ENCODE measurements around the gene KRTAP10-10.
"Not testable (repeated sequence)": the region's sequence is repeated elsewhere in the genome, so short reads cannot be mapped to it uniquely, and the experiment has no call there.

Gene KRTAP10-10

GRCh38 chr21:44603109-44603875 lies 33.9 kb upstream of the KRTAP10-10 start:
- DNase-seq (ENCODE audit: low read depth) = no peak

DNA sequence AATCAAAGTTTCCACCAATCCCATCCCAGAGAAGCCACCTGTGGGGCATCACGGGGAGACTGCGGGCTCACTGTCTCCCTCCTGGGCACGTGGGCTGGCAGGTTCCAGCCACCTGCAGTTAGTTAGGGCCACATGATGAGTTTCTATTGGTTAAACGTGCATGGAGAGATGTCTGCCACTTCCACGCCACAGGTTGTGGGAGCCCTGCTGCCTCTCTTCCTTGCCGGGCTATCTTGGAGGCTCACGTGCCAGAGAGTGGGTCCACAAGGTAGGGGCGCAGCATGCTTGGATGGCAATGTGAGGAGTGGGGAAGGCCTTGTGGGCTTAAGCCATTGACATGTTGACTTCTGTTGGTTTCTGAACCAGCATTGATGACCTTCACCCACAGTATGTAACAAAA lies 33.2 kb upstream of the KRTAP10-10 start:
- DNase-seq (ENCODE audit: low read depth) = no peak

DNA sequence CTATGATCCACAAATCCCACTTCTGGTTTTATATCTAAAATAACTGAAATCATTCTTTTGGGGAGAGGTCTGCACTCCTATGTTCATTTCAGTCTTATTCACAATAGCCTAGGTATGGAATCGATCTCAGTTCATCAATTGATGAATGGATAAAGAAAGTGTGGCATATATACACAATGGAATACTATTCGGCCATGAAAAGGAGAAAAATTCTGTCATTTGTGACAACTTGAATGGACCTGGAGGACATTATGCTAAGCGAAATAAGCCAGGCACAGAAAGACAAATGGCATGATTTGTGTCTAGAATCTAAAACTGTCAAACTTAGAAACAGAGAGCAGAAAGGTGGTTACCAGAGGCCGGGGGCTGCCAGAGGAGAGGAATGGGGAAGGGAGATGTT lies 30.7 kb upstream of the KRTAP10-10 start:
- no peak for DNase-seq (ENCODE audit: low read depth)

DNA sequence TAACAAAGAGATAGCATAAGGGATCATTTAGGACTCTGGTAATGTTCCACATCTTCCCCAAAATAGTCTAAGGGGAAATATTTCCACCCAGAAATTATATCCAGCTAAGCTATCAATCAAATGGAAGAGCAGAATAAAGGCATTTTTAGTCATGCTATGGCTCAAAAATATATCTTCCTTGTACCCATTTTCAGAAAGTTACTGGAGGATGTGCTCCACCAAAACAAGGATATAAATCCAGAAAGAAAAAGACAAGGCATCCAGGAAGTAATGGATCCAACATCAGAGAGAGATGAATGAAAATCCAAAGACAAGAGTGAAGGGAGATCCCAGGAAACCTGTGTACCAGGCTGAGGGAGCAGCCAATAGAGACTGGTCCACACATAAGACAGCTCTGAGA lies 28.0 kb upstream of the KRTAP10-10 start:
- no peak for DNase-seq (ENCODE audit: low read depth)

- not testable (repeated sequence) for DNase-seq (ENCODE audit: low read depth)
Measured at GRCh38 chr21:44610157-44610843, 26.9 kb upstream of the KRTAP10-10 start.

DNA sequence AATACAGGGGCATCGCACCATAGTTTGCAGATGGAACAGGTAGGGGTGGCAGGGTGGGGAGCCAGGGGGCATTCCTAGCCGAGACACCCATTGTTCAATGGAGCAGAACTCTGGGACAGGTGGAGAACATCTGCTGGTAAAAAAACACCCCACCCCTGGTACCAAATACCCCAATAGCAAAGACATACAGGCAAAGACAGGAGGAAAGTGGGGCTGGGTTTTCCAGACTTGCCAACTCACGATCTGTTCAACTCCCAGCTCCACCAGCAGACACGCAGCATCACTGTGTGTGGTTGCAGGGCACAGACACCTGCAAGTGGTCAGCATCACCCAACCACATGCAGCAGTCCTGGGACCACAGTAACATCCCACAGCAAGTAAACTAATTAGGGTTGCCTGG lies 25.6 kb upstream of the KRTAP10-10 start:
- no peak for DNase-seq (ENCODE audit: low read depth)

DNA sequence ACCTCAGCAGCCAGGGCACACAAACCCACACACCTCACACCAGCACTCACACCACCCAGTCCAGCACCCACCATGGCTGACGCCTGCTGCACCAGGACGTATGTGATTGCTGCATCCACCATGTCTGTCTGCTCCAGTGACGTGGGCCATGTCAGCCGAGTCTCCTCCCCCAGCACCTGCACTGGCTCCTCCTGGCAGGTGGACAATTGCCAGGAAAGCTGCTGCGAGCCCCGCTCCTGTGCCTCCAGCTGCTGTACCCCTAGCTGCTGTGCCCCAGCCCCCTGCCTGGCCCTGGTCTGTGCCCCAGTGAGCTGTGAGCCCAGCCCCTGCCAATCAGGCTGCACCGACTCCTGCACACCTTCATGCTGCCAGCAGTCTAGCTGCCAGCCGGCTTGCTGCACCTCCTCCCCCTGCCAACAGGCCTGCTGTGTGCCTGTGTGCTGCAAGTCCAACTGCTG lies 25.1 kb upstream of the KRTAP10-10 start, which contains the start of gene KRTAP10-8:
Gene KRTAP10-8, plus strand, starts transcription at position 51 of the 458 bp plus-strand sequence. Its CDS starts 22 bp downstream, at position 73.
- no peak for DNase-seq (ENCODE audit: low read depth)

GRCh38 chr21:44612669-44613229 lies 24.4 kb upstream of the KRTAP10-10 start:
- no peak for DNase-seq (ENCODE audit: low read depth)

DNA sequence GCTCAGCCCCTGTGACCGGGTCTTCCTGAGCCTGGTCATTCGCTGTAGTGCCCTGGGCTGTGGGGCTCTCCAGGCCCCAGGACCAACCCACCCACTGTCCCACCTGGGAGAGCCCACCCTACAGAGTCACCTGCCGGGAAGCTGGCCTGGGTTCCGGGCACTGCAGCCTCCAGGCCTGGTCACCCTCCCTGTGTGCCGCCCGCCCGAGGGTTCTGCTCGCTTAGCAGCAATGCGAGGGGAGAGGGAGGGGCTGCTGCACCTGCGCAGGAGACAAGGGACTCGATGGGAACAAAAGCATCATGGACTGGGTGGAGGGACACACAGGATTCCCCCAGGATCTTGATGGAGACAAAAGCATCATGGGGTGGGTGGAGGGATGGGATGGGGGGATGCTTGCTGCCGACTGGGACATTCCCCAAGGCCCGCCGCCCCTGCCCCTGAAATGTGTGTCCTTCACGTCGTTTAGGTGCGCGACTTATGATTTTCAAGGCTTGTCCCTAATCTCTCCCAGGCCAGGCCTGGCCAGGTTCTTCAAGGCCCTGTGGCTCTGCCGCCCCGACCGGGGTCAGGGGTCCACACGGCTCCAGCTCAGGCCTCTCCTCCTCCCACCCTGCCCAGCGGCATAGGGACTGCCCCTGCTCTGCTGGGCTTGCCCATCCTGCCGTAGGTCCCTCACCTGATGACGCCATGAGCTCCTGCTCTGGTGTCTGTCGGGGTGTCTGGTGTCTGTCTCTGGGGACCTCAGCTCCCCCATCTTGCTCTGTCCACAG lies 23.6 kb upstream of the KRTAP10-10 start:
- no peak for DNase-seq (ENCODE audit: low read depth)

DNA sequence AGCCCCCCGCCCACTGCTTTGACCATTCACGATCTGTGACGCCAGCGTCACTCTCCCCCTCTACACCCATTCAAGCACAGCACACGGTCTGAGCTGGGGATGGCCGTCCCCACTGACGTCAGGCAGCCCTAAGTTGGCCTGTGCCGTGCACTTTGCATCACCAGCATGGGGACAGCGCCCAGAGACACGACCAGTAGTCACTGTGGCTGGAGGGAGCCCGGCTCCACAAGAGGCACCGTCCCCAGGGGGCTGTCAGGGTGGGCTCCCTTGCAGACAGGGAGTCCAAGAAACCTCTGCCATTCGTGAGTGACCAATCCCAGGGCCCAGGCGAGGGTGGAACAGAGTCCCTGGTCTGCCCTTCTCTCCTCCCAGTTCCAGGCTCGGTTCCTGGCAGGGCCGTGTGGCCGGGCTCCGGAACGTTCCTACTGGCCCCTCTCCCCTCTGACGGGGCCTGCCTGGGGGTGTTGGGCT lies 23.0 kb upstream of the KRTAP10-10 start:
- DNase-seq (ENCODE audit: low read depth) = no peak

GRCh38 chr21:44614961-44615391 lies 22.2 kb upstream of the KRTAP10-10 start:
- no peak for DNase-seq (ENCODE audit: low read depth)

DNA sequence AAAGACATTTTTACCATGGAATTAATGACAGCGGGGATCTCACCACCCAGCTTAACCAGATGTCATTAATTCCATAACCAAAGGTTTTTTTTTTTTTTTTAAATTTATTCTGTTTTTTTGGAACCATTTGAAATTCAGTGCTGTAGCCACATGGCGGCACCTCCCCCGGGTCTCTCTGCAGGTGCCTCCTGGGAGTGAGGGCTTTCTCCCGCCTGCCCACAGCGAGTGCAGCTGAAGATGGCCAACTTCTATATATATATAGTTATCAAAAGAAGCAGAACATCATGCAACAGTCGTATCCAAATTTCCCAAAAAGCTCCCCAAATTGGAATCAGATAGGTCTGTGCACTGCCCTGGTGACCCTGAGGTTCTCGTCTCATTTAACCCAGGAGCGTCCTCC lies 21.7 kb upstream of the KRTAP10-10 start:
- no peak for DNase-seq (ENCODE audit: low read depth)

- DNase-seq (ENCODE audit: low read depth) = no peak
Measured at GRCh38 chr21:44615911-44616590, 21.1 kb upstream of the KRTAP10-10 start.

DNA sequence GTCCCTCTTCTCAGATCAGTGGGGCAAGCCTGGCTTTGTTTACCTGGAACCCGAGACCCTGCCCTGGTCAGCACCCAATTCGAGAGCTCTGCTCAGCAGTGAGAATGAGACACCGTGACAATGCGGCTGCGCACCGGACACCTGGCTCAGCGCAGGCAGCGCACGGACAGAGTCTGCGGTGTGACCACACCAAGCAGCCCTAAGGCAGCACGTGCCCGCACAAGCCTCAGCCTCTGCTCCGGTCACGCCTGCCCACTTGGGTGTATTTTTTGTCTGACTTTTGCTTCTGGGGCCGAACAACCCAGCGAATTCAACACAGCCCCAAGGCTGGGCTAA lies 20.6 kb upstream of the KRTAP10-10 start:
- no peak for DNase-seq (ENCODE audit: low read depth)

DNA sequence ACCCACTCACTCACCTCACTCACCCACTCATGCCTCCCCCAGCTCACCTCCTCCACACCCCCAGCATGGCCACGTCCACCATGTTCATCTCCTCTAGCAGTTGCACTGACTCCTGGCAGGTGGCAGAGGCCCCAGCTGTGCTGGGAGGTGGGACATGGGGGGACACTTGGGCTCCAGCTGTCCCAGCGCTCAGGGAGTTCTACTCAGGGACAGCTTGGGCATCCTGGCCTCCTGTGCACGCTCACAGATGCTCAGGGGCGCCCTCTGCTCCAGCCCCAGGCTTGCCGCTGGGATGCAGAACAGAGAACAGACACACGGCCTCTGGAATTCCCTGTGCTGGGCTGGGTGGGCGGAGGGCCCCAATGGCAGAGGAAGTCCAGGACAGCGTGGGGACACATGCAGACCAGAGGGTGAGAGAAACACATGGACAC lies 20.1 kb upstream of the KRTAP10-10 start:
- DNase-seq (ENCODE audit: low read depth) = no peak

GRCh38 chr21:44618504-44618903 lies 18.7 kb upstream of the KRTAP10-10 start:
- DNase-seq (ENCODE audit: low read depth) = no peak

- DNase-seq (ENCODE audit: low read depth) = no peak
Measured at GRCh38 chr21:44618909-44619308, 18.2 kb upstream of the KRTAP10-10 start.

DNA sequence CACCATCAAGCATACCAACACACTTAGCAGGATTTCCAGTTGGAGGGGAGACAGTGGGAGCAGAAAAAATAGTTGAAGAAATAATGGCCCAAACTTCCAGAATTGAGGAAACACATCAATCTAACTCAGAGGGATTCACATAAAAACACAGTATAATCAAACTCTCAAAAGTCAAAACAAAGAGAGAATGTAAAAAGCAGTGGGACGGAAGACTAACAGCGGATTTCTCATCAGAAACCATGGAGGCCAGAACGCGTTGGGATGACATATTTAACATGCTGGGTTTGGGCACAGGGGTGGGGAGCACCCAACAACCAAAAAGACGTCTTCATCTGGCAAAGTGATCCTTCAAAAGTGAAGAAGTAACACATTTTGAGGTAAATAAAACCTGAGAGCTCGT lies 17.3 kb upstream of the KRTAP10-10 start:
- DNase-seq (ENCODE audit: low read depth) = no peak

DNA sequence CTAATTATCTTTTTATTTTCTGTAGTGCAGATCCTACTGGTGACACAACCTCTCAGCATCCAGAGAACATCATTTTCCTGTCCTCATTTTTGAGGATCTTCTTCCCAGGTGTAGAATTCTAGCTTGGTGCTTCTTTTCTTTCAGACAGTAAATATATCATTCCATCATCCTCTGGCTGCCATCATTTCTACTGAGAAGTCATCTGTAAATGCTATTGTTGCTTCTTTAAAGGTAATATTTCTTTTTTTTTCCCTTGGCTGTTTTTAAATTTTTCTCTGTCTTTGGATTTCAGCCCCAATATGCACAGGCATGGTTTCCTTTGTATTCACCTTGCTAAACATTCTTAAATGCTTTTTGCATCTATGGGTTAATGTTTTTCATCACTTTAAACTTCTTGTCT lies 13.6 kb upstream of the KRTAP10-10 start:
- no peak for DNase-seq (ENCODE audit: low read depth)

DNA sequence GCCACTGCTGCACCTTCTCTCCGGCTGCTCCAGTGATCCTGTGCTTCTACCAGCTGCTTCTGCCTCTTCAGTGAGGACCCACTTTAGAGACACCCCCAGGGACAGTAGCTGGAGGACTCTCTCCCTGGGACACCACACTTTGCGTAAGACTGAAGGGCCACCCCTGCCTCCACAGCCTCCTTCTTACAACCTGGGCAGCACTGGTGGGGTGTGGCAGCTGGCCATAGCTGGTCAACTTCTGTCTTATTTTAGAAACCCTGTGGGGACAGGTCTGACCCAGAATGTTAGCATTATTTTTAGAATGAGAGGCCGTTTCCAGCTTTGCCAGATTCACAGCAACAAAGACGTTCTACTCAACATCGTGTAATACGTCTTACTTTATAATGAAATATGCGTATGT lies 11.4 kb upstream of the KRTAP10-10 start:
- no peak for DNase-seq (ENCODE audit: low read depth)

DNA sequence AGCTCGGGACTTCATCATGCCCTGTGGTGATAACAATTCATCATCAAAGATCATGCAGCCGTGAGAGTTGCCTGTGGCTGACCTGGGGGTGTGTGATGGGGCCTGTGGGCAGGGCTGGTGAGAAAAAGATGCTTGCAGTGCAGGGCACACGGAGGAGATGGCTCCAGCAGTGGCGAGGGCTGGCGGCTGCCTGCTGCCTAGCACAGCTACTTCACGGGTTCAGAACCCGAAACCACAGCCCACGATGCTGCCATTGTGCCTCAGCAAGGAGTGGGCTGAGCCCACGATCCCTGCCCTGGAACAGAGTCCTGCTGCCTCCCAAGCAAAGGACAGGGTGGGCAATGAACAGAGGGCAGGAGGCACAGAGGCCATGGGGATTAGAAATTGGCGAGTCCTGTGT lies 10.9 kb upstream of the KRTAP10-10 start:
- DNase-seq (ENCODE audit: low read depth) = no peak

GRCh38 chr21:44626673-44627143 lies 10.4 kb upstream of the KRTAP10-10 start, which contains the start of gene KRTAP10-9:
Gene KRTAP10-9 (plus strand): TSS chr21:44627093. CDS start chr21:44627172, 79 bp downstream.
- no peak for DNase-seq (ENCODE audit: low read depth)

Data from amniotic epithelial cell (primary cell).